Esophagus squamous epithelium (tissue), 5 donors: ENCODE results near the gene FBXW4. TPM values are rescaled to one million over a fixed set of nuclear protein-coding genes. Genes with fewer than 3 reads are reported as not detected.

ENCODE experiments used
- DNase-seq: peaks from one replicate; lab custom pipeline; 2025; lab: John Stamatoyannopoulos, UW
- H3K27ac ChIP-seq, 4 donors: fragments of 200-600 bp; sonication (generic); one replicate each; pipeline ENCODE4 v1.5.1; 2016 to 2019; ENCODE audit warnings: mild to moderate bottlenecking in 1 of 4
- H3K27me3 ChIP-seq, 4 donors: fragments of 200-600 bp; sonication (generic); 1 replicate in 3 of 4; 2 replicates in 1 of 4; pipeline versions ENCODE4 v1.5.1 to v1.6.0; 2017 to 2021; ENCODE audit warnings: antibody characterized with exemption in 1 of 4
- H3K36me3 ChIP-seq, 3 donors: fragments of 200-600 bp; sonication (generic); one replicate each; pipeline ENCODE4 v1.5.1; 2016 to 2019
- H3K4me1 ChIP-seq, 3 donors: fragments of 200-600 bp; sonication (generic); one replicate each; pipeline ENCODE4 v1.5.1; 2017 to 2019
- H3K4me3 ChIP-seq, 4 donors: fragments of 200-600 bp; sonication (generic); 1 replicate in 3 of 4; 2 replicates in 1 of 4; pipeline ENCODE4 v1.5.1; 2016 to 2019; ENCODE audit warnings: mild to moderate bottlenecking in 2 of 4, moderate library complexity in 1 of 4
- H3K9me3 ChIP-seq, 3 donors: fragments of 200-600 bp; sonication (generic); one replicate each; pipeline ENCODE4 v1.5.1; 2016 to 2019
- POLR2A ChIP-seq, 4 donors: fragments of 450-650 bp; IDR thresholded peaks; one replicate each; pipeline ENCODE4 v1.6.1; 2017; ENCODE audit warnings: antibody characterized with exemption in 4 of 4, mild to moderate bottlenecking in 4 of 4, moderate library complexity in 3 of 4
- WGBS, 2 donors: methylation state at CpG; one replicate each; pipeline ENCODE4 v1.1.5; 2018; 5-methylcytosine and 5-hydroxymethylcytosine counted together
- intact Hi-C: fragments of 100-400 bp; cut with DNase I; formaldehyde crosslinking; loops from one replicate; pipeline ENCODE4 v1.15.0; 2022
- total RNA-seq, 4 donors: library from RNA; depleted of rRNA; stranded (reverse); fragments of >200 nt; gene quantifications; one replicate each; pipeline ENCODE4 v1.1.0, GENCODE V29; 2016
- TF ChIP-seq, protein P1 (sequence below), 6 experiments: fragments of 450-650 bp in 4 of 6; fragments of 200-600 bp in 2 of 6; sonication (generic) in 2 of 6; IDR thresholded peaks; one replicate each; pipeline ENCODE4 v1.5.1; 2016 to 2019; ENCODE audit warnings: antibody characterized with exemption in 6 of 6, mild to moderate bottlenecking in 4 of 6, moderate library complexity in 4 of 6
- donor health status: DM: yes; HTN: yes; CAD: no.

Gene FBXW4
- total RNA-seq, 4 donors from 2014 or later: 26.4 to 85.3 (median 44.0) TPM

DNA sequence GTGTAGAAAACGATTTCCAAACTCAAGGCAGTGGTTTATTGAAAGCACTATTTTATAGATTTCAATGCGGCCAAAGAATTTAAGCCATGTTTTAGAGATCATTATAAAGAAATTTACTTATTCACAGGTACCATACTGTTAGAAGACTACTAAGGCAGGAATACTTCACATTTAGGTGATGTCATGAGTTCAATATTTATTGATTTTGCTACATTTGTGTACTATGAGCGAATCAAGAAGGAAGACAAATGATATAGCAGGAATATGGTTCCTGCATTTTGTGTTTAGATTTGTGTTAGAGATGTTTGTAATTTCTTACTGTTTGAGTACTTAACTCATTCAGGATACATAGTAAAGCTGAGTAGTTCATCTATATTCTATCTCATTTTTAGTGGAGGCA, 1.7 kb upstream of the FBXW4 start:
- Histone ChIP-seq H3K4me1 (peaks cover 3 to 29% (median 17%) of the 10 kb centered on the region in 3 donors), H3K9me3 (no peaks in the 10 kb centered on the region), H3K27me3 (no peaks in the 10 kb centered on the region), H3K36me3 (no peaks in the 10 kb centered on the region), H3K27ac (no peak overlapping the region), H3K4me3 (no peak overlapping the region)
- no peak for TF ChIP-seq POLR2A (IDR thresholded peaks at IDR 0.05)
- TF ChIP-seq, protein P1, sequence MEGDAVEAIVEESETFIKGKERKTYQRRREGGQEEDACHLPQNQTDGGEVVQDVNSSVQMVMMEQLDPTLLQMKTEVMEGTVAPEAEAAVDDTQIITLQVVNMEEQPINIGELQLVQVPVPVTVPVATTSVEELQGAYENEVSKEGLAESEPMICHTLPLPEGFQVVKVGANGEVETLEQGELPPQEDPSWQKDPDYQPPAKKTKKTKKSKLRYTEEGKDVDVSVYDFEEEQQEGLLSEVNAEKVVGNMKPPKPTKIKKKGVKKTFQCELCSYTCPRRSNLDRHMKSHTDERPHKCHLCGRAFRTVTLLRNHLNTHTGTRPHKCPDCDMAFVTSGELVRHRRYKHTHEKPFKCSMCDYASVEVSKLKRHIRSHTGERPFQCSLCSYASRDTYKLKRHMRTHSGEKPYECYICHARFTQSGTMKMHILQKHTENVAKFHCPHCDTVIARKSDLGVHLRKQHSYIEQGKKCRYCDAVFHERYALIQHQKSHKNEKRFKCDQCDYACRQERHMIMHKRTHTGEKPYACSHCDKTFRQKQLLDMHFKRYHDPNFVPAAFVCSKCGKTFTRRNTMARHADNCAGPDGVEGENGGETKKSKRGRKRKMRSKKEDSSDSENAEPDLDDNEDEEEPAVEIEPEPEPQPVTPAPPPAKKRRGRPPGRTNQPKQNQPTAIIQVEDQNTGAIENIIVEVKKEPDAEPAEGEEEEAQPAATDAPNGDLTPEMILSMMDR (IDR thresholded peaks at IDR 0.05): no peak
- WGBS, 2 donors: 90 to 91% methylated on average over 3 of the region's 3 CpGs
- no peak for DNase-seq
- intact Hi-C loops: no loop called here

- Histone ChIP-seq H3K4me1 (peaks cover 3 to 41% (median 23%) of the 10 kb centered on the region in 3 donors), H3K9me3 (no peaks in the 10 kb centered on the region), H3K36me3 (no peaks in the 10 kb centered on the region), H3K4me3 (peak overlapping the region; percentile 72 to 92 (median 81)), H3K27ac (peak overlapping the region; percentile 95 to 99 (median 98)), H3K27me3 (no peaks in the 10 kb centered on the region)
- DNase-seq: no peak
- intact Hi-C loops: no loop called here
- WGBS, 2 donors: 59 to 78% methylated on average over 5 to 10 of the region's 10 CpGs
- TF ChIP-seq, protein P1 (IDR thresholded peaks at IDR 0.05): no peak
- no peak for TF ChIP-seq POLR2A (IDR thresholded peaks at IDR 0.05)
These were observed 477 bp upstream of the FBXW4 start for GRCh38 chr10:101695404-101695890.

DNA sequence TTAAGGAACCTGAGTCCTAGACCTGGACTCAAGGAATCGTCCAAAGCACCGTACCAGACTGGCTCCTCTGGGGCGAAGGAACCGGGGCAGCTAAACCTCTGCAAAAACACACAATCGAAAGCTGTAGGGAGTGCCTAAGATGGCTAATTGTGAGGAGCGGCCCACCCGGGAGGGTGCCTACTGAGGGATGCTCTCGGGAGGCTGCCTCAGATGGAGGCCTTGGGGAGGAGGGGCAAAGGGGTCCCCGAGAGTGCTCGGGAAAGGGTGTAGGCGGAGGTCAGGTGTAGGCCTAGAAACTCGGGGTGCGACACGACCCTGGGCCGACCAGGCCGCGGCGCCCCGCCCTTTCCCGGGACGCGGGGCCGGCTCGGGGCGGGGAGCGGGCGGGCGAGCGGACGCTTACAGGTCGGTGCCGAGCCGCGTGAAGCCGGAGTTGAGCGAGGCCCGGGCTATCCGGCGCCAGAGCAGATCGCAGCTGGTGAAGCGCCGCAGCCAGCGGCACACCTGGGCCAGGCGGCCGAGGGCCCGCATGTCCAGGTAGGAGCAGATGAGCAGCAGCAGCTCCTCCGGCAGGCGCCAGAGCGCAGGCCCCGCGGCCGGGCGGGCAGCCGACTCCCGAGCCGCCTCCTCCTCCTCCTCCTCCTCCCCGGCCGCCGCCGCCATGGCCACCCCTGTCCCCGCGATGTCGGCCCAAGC, 844 bp downstream of the FBXW4 start:
- no peaks in the 10 kb centered on the region for H3K27me3 ChIP-seq
- no peak for DNase-seq
- TF ChIP-seq, protein P1 (IDR thresholded peaks at IDR 0.05): no peak
- TF ChIP-seq POLR2A (IDR thresholded peaks at IDR 0.05): peak in 2 of 4 donors; percentile 49

GRCh38 chr10:101693651-101693977, 1.4 kb downstream of the FBXW4 start:
- Histone ChIP-seq H3K27me3 (no peaks in the 10 kb centered on the region), H3K9me3 (no peaks in the 10 kb centered on the region), H3K4me1 (peaks cover 3 to 59% (median 23%) of the 10 kb centered on the region in 3 donors), H3K36me3 (no peaks in the 10 kb centered on the region), H3K4me3 (peak overlapping the region; percentile 72 to 92 (median 81)), H3K27ac (peak overlapping the region; percentile 95 to 99 (median 98))
- intact Hi-C loops: no loop called here
- WGBS, 2 donors: 0 to 14% methylated on average over 3 to 4 of the region's 4 CpGs
- no peak for TF ChIP-seq POLR2A (IDR thresholded peaks at IDR 0.05)
- TF ChIP-seq, protein P1 (IDR thresholded peaks at IDR 0.05): no peak
- DNase-seq: no peak

More for the DNA sequence above, 844 bp downstream of the FBXW4 start:
- H3K36me3 ChIP-seq: no peaks in the 10 kb centered on the region
- WGBS, 2 donors: 0 to 1% methylated on average over 26 to 35 of the region's 63 CpGs
- no peaks in the 10 kb centered on the region for H3K9me3 ChIP-seq
- H3K27ac ChIP-seq: peak overlapping the region; percentile 95 to 99 (median 98)
- H3K4me1 ChIP-seq: peaks cover 3 to 54% (median 23%) of the 10 kb centered on the region in 3 donors
- H3K4me3 ChIP-seq: peak overlapping the region; percentile 72 to 92 (median 81)
- intact Hi-C loops: no loop called here

GRCh38 chr10:101691081-101691480, 3.9 kb downstream of the FBXW4 start:
- no peaks in the 10 kb centered on the region for H3K27me3 ChIP-seq
- WGBS, 2 donors: 67 to 80% methylated on average over 6 of the region's 7 CpGs
- intact Hi-C loops: no loop called here
- TF ChIP-seq, protein P1 (IDR thresholded peaks at IDR 0.05): no peak
- no peak for TF ChIP-seq POLR2A (IDR thresholded peaks at IDR 0.05)
- H3K4me1 ChIP-seq: peaks cover 3 to 78% (median 23%) of the 10 kb centered on the region in 3 donors
- no peak overlapping the region for H3K4me3 ChIP-seq
- no peak overlapping the region for H3K27ac ChIP-seq
- no peaks in the 10 kb centered on the region for H3K36me3 ChIP-seq
- DNase-seq: no peak
- H3K9me3 ChIP-seq: no peaks in the 10 kb centered on the region
